OCI-LY7 (cell line): ENCODE data around the gene LTB4R. TPM values are rescaled to one million over a fixed set of nuclear protein-coding genes. Genes with fewer than 3 reads are reported as not detected.

Experiments used
- BruUV-seq: library from RNA; stranded (reverse); fragments of 400-500 nt; replicated peaks from 2 replicates; lab custom pipeline; 2021; lab: Mats Ljungman, UMichigan
- CTCF ChIA-PET: fragments of 300-600 bp; sonication (Branson Sonifier 250); formaldehyde crosslinking; loops from one replicate; lab custom pipeline; 2022; ENCODE audit warnings: antibody characterized with exemption; ENCODE audit not compliant: unreplicated experiment; lab: Charles Lee
- POLR2A ChIA-PET: fragments of 300-600 bp; sonication (Branson Sonifier 250); formaldehyde crosslinking; loops from one replicate; lab custom pipeline; 2022; ENCODE audit warnings: antibody characterized with exemption; lab: Charles Lee
- DNase-seq: peaks from one replicate; pipeline ENCODE4 v3.0.0-alpha.2; 2015; ENCODE audit warnings: low spot score
- H2AFZ ChIP-seq: fragments of 200-600 bp; sonication (generic), shearing (Covaris generic); 2 replicates; pipeline ENCODE4 v1.6.1; 2014; ENCODE audit warnings: mild to moderate bottlenecking, antibody characterized with exemption, low read length, moderate library complexity
- H3K27ac ChIP-seq: fragments of 200-600 bp; sonication (generic); 2 replicates; pipeline ENCODE4 v1.5.1; 2014; ENCODE audit warnings: mixed run types, low read depth, mild to moderate bottlenecking, moderate library complexity, low read length, inconsistent platforms; ENCODE audit not compliant: poor library complexity, severe bottlenecking
- H3K36me3 ChIP-seq: fragments of 200-600 bp; sonication (generic); 2 replicates; pipeline ENCODE4 v1.6.1; 2014; ENCODE audit warnings: mild to moderate bottlenecking, antibody characterized with exemption, low read length, moderate library complexity, mixed read lengths; ENCODE audit not compliant: insufficient read depth
- H3K4me1 ChIP-seq: fragments of 200-600 bp; sonication (generic); 2 replicates; pipeline ENCODE4 v1.5.1; 2014; ENCODE audit warnings: mild to moderate bottlenecking, low read length; ENCODE audit not compliant: insufficient read depth, poor library complexity, severe bottlenecking
- H3K4me2 ChIP-seq: fragments of 200-600 bp; sonication (generic); 2 replicates; pipeline ENCODE4 v1.6.1; 2014; ENCODE audit warnings: mild to moderate bottlenecking, low read length
- H3K4me3 ChIP-seq: fragments of 200-600 bp; sonication (generic); 2 replicates; pipeline ENCODE4 v1.5.1; 2014; ENCODE audit warnings: mild to moderate bottlenecking, low read depth, low read length; ENCODE audit not compliant: poor library complexity, severe bottlenecking
- H3K79me2 ChIP-seq: fragments of 200-600 bp; sonication (generic); 2 replicates; pipeline ENCODE4 v1.6.1; 2016; ENCODE audit warnings: low read depth, mild to moderate bottlenecking, low read length, moderate library complexity, mixed read lengths; ENCODE audit not compliant: insufficient read depth
- H3K9me2 ChIP-seq: fragments of 200-600 bp; sonication (generic); 2 replicates; pipeline ENCODE4 v1.6.1; 2016; ENCODE audit warnings: mild to moderate bottlenecking, low read length, mixed read lengths; ENCODE audit not compliant: insufficient read depth
- H3K9me3 ChIP-seq: fragments of 200-600 bp; sonication (generic); 2 replicates; pipeline ENCODE4 v1.6.1; 2014; ENCODE audit warnings: mild to moderate bottlenecking, mixed run types, low read length, mixed read lengths
- H4K20me1 ChIP-seq: fragments of 200-600 bp; sonication (generic); 2 replicates; pipeline ENCODE4 v1.6.1; 2014; ENCODE audit warnings: mild to moderate bottlenecking, antibody characterized with exemption, low read length, moderate library complexity, mixed read lengths; ENCODE audit not compliant: insufficient read depth
- EZH2phosphoT487 ChIP-seq: fragments of 200-600 bp; sonication (generic); IDR thresholded peaks from 2 replicates; pipeline ENCODE4 v1.6.1; 2018; ENCODE audit warnings: low read depth, borderline replicate concordance, mild to moderate bottlenecking, mixed run types, antibody characterized with exemption, low read length, moderate library complexity, mixed read lengths
- intact Hi-C: fragments of 100-400 bp; cut with micrococcal nuclease; formaldehyde crosslinking; loops from one replicate; pipeline ENCODE4 v1.10.0; 2022; ENCODE audit not compliant: unreplicated experiment
- total RNA-seq, 2 experiments: library from RNA; depleted of rRNA in 1 of 2; stranded (reverse); fragments of >200 nt in 1 of 2; shearing (Covaris generic) in 1 of 2; gene quantifications; 2 replicates each; pipeline ENCODE4 v1.2.3, GENCODE V29; 2014 to 2022
- TF ChIP-seq, protein P1 (sequence below): fragments of 200-600 bp; sonication (generic); conservative IDR thresholded peaks from 2 replicates; pipeline ENCODE4 v1.5.1; 2014; ENCODE audit warnings: mild to moderate bottlenecking, antibody characterized with exemption, low read length, moderate library complexity, mixed read lengths

Gene LTB4R
- total RNA-seq, 2 experiments from 2014 or later, result 15.8 to 28.3 TPM

DNA sequence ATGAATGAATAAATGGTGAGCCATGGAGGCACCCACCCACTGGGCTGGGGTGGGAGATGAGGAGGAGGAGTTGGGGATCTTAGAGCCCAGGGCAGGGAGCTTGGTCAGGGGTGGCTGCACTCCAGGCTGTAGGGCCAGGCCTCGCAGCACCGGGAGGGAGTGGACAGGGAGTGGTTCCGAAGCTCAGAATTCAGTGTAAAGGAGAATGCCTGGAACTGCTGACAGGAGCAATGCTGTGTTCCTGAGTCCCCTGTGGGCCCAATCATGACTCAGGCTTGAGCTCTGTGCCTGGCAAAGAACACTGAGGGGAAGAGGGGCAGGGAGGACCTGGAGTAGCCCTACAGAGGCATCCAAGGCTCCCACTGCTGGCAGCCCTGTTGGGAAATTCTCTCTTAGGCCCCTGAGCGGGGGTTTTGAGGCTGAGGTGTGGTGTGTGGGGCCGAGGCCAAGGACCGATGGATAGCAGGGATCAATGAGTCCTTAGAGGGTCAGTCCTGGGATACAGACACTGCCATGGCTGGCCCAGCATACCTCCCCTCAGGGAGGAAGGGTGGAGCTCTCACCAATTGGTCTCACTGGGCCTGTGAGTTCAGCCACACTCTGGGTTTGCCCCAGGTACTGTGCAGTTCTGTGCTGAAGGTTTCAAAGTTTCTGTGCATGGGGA lies 30.4 kb upstream of the LTB4R start:
- TF ChIP-seq EZH2phosphoT487, result no peak
- TF ChIP-seq, protein P1, sequence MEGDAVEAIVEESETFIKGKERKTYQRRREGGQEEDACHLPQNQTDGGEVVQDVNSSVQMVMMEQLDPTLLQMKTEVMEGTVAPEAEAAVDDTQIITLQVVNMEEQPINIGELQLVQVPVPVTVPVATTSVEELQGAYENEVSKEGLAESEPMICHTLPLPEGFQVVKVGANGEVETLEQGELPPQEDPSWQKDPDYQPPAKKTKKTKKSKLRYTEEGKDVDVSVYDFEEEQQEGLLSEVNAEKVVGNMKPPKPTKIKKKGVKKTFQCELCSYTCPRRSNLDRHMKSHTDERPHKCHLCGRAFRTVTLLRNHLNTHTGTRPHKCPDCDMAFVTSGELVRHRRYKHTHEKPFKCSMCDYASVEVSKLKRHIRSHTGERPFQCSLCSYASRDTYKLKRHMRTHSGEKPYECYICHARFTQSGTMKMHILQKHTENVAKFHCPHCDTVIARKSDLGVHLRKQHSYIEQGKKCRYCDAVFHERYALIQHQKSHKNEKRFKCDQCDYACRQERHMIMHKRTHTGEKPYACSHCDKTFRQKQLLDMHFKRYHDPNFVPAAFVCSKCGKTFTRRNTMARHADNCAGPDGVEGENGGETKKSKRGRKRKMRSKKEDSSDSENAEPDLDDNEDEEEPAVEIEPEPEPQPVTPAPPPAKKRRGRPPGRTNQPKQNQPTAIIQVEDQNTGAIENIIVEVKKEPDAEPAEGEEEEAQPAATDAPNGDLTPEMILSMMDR, result no peak
- no TSS peak for BruUV-seq
- CTCF ChIA-PET, result interaction anchor here (0.6 to 0.7 kb wide), 2 partner anchors 38 to 145 kb away, joined by 3 read pairs; partner anchors contain the start of gene PSME1

DNA sequence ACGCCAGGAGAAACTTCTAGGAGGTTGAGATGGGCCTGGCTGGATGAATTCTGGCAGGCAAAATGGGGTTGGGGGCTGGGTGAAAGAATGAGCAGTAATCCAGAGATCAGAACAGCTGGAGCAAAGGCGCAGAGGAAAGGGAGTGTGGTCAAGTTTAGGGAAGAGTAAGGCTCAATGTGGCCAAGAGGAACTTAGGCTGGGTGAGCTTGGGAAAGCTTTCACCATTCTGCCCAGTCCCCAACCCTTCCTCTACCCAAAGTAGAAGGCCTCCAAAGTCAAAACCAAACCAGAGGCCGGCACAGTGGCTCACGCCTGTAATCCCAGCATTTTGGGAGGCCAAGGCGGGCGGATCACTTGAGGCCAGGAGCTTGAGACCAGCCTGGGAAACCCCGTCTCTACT lies 29.7 kb upstream of the LTB4R start:
- no TSS peak for BruUV-seq
- H3K79me2 ChIP-seq, result no peaks in the 10 kb centered on the region
- H3K4me2 ChIP-seq, result no peak overlapping the region
- H2AFZ ChIP-seq, result no peak overlapping the region
- no peaks in the 10 kb centered on the region for H3K36me3 ChIP-seq
- H3K9me3 ChIP-seq, result no peaks in the 10 kb centered on the region
- H3K9me2 ChIP-seq, result no peaks in the 10 kb centered on the region
- H3K27ac ChIP-seq, result no peak overlapping the region
- no peak for DNase-seq
- TF ChIP-seq, protein P1, result no peak
- no peak for TF ChIP-seq EZH2phosphoT487
- ChIA-PET POLR2A (no interaction called here), CTCF (no interaction called here)
- peaks cover 7% of the 10 kb centered on the region for H3K4me1 ChIP-seq
- intact Hi-C loops, result no loop called here
- no peaks in the 10 kb centered on the region for H4K20me1 ChIP-seq
- no peak overlapping the region for H3K4me3 ChIP-seq

More for the DNA sequence above, 30.4 kb upstream of the LTB4R start:
- POLR2A ChIA-PET, result interaction anchor here (0.9 kb wide), 1 partner anchor 38 kb away, joined by 3 read pairs; the partner anchor contains the start of gene TINF2
- Histone ChIP-seq H3K4me3 (no peak overlapping the region), H3K36me3 (no peaks in the 10 kb centered on the region), H4K20me1 (no peaks in the 10 kb centered on the region), H3K4me1 (peaks cover 7% of the 10 kb centered on the region), H3K4me2 (no peak overlapping the region), H2AFZ (no peak overlapping the region), H3K9me3 (no peaks in the 10 kb centered on the region), H3K27ac (no peak overlapping the region), H3K79me2 (no peaks in the 10 kb centered on the region), H3K9me2 (no peaks in the 10 kb centered on the region)
- DNase-seq, result no peak
- intact Hi-C loops, result no loop called here

DNA sequence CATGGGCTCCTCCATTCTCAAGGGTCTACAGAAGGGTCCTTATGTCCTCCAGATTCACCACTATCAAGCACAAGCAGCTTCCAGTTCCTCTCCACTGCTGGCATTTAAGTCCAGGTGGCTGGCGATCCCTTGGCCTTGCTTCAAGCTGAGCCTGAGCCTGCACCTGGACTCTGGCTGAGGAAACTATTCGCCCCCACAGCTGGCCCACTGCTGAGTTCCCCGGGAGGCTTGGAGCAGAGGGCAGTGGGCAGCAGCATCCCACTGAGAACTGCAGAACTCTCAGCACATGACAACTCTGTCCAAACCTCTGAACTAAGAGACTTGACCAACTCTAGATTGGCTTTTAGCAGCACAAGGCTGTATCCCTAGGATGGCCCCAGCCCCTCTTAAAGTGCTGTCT lies 28.6 kb upstream of the LTB4R start:
- Histone ChIP-seq H3K9me3 (no peaks in the 10 kb centered on the region), H3K79me2 (no peaks in the 10 kb centered on the region), H3K27ac (no peak overlapping the region), H3K36me3 (no peaks in the 10 kb centered on the region), H3K9me2 (no peaks in the 10 kb centered on the region), H3K4me3 (no peak overlapping the region), H4K20me1 (no peaks in the 10 kb centered on the region), H2AFZ (no peak overlapping the region), H3K4me1 (peaks cover 7% of the 10 kb centered on the region), H3K4me2 (no peak overlapping the region)
- BruUV-seq, result no TSS peak
- intact Hi-C loops, result no loop called here
- no peak for TF ChIP-seq EZH2phosphoT487
- TF ChIP-seq, protein P1, result no peak
- no peak for DNase-seq
- CTCF ChIA-PET, result interaction anchor here (0.8 kb wide), 1 partner anchor 21 kb away, joined by 3 read pairs; no protein-coding TSS in a partner anchor
- POLR2A ChIA-PET, result interaction anchor here (1.0 to 1.4 kb wide), 2 partner anchors 35 to 39 kb away, joined by 4 to 5 read pairs; no protein-coding TSS in a partner anchor
